Umbilical cord (tissue), 2 donors: Measurements from ENCODE around the gene FXYD6. TPM values are rescaled to one million over a fixed set of nuclear protein-coding genes. Genes with fewer than 3 reads are reported as not detected.

Experiments used
- DNase-seq: peaks from one replicate; pipeline ENCODE4 v3.0.0-alpha.2; 2015; ENCODE audit warnings: low spot score
- total RNA-seq: library from RNA; depleted of rRNA; stranded (reverse); fragments of >200 nt; gene quantifications from one replicate; pipeline ENCODE4 v1.2.3, GENCODE V29; 2014; ENCODE audit warnings: low replicate concordance; ENCODE audit not compliant: insufficient read depth

The FXYD6 gene
- total RNA-seq, 1 donor from 2014 or later: 48.2 TPM

DNA sequence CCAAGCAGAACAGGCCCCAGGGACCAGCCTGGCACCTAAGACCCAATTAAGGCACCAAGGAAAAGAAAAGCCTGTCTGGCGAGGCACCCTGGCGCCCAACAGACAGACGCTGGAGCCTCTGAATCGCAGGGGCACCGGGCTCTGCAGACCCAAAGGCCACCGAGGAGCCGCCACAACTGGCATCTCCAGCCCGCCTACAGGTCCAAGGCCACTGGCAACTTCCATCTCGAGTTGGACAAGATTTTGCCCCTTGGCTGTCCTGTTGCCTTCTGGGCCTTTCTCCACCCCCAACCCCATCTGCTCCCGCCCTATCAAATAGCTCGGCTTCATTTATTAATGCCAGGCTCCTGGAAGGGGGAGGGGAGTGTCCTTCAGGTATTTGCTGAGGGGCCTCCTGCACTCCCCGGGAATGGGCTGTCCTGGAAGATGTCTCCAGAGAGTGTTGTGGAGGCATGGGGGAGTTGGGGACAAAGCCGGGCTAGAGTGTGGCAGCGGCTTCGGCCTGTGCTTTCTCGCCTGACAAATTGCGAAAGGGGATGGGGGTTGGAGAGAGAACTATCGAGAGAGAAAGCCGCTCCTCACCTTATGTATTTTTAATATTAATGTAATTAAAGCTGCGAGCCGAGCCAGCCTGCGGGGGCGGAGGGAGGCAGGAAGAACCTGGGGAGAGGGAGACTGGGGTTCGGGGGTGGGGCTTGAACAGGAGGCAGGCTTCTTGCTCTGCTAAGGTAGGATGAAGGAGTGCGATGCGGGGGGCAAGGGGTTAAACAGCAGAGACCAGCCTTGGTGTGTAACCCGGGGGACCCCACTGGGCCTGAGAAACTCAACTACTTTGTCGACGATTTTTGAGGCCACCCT, 81.5 kb downstream of the FXYD6 start:
- no peak for DNase-seq

DNA sequence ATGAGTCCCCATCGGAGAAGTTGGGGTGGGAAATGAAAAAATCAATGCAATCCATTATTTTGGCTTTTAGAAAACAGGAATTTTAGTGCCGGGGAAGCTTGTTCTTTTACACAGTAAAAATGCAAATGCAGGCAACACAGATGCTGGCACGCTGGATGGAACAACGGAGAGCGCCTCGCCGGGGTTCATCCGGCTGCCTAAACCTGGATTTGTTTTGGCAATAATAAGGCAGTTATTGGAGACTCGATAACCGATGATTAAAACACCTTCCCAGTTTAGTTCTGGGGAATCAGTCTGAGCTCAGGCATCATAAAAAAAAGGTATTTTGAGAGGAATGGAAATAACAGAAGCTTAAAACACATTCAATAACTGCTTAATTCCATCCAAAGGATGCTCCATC, 82.3 kb downstream of the FXYD6 start:
- DNase-seq: no peak

DNA sequence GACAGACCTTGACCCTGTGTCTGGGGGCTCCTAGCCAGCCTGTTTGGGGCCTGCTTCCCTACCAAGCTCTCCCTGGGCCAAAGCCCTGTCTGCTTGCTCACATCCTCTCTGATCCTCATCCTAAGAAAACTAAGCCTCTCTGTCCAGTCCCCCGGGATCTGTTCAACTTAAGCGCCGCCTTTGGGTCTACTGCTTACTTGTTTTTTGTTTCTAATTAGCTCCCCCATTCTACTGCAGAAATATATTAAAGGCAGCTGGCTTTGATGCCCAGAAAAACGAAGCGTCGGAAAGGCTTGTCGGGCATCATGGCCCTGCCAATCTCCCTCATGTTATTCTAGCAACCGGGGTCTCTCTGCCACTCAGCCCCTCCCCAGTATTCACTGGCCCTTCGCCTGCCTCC, 82.9 kb downstream of the FXYD6 start:
- no peak for DNase-seq

DNA sequence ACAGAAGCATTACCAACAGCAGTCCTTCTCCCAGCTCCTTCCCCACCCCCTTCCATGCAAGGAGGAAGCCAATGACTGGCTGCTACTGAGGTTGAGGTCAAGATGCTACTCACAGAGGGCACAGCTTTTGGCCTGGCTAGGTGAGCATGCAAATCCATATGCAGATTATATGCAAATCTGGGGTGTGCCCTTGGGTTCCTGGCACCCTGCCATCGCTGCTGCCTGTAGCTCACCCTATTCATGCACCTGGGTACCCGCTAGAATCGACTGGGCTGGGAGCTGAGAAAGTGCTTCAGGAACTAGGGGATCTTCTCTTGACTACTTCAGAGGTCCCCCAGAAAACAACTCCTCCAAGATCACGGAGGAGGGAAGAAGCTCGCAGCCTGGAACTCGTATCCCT, 83.5 kb downstream of the FXYD6 start:
- no peak for DNase-seq

DNA sequence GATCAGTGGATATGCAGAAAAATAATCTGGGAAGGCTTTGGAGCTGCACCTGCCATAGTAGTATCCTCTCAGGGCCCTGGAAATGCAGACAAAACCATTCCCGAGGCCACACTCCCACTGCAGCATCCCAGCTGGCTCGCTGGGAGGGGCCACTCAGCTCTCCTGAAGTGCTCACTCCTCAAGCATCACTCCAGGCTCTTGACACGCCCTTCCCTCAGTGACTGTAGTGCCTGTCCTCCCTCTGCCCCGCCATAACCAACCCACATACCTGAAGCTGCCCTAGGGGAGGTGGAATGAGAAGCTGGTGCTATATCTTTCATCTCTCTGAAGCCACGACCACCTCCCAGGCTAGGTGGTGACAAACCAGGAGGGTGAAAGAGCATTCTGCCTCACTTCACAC, 84.2 kb downstream of the FXYD6 start:
- no peak for DNase-seq

DNA sequence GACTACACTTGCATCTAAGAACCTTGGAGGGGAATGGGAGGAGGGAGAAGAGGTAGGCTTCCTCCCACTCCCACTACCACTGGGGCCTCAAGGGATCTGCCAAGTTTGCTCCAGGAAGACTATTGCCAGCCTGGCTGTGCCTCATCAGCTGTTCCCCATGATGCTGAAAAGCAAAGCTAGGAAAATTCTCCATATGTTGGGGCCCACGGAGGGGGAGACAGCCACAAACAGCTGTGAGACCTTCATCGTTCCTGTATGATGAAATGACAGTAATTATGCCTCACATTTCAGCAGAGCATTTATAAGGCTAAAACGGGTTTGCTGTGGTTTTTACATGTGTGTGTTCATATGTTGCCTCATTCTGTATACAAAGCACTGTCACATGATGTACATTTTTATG, 86.2 kb downstream of the FXYD6 start:
- DNase-seq: peak; percentile 32

DNA sequence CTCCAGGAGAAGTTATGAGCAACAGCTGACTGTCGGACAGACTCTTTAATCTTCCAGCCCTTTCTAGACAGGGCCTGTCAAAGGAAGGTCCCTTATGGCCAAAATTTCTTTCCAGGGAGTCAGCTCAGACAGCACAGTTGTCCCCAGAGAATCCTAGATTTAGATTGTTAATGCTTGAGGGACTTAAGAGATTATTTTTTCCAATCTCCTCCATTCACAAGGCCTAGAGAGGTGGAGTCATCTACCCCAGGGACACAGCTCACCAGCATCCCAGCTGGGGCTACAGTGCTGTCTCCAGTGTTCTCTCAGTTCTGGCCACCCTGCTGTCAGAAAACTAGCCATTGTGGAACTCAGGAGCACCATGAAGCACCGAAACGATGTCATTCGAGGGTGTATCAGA, 87.2 kb downstream of the FXYD6 start:
- no peak for DNase-seq

Other genes starting within 250 kb of the FXYD6 start
- 1.4 TPM for gene DSCAML1, start 79.4 kb downstream of the FXYD6 start, total RNA-seq
- gene FXYD2, start 51.9 kb downstream of the FXYD6 start, total RNA-seq: 2.4 TPM
- gene TMPRSS13, start 52.7 kb upstream of the FXYD6 start, total RNA-seq: 0.72 TPM
- 4.8 TPM for gene IL10RA, start 109.7 kb upstream of the FXYD6 start, total RNA-seq
- 3.4 TPM for gene TMPRSS4, start 200.4 kb upstream of the FXYD6 start, total RNA-seq
- 1.4 TPM for gene SMIM35, start 210.3 kb upstream of the FXYD6 start, total RNA-seq